ENCODE data around the gene ECI2.

ECI2 gene

GRCh38 chr6:4164117-4164442 lies 28.7 kb upstream of the ECI2 start:
- H3K4me3 ChIP-seq (IDR thresholded peaks at IDR 0.05; ENCODE audit: insufficient read depth, low read depth, low read length): no peak overlapping the region
- no peak overlapping the region for H3K4me2 ChIP-seq
- H2AFZ ChIP-seq (ENCODE audit: low read depth): no peak overlapping the region
- no peak overlapping the region for H3K9ac ChIP-seq
- no peak overlapping the region for H3K27ac ChIP-seq
- H3K27me3 ChIP-seq (ENCODE audit: insufficient read depth, low read depth): no peaks in the 10 kb centered on the region
- TF ChIP-seq, protein P1, sequence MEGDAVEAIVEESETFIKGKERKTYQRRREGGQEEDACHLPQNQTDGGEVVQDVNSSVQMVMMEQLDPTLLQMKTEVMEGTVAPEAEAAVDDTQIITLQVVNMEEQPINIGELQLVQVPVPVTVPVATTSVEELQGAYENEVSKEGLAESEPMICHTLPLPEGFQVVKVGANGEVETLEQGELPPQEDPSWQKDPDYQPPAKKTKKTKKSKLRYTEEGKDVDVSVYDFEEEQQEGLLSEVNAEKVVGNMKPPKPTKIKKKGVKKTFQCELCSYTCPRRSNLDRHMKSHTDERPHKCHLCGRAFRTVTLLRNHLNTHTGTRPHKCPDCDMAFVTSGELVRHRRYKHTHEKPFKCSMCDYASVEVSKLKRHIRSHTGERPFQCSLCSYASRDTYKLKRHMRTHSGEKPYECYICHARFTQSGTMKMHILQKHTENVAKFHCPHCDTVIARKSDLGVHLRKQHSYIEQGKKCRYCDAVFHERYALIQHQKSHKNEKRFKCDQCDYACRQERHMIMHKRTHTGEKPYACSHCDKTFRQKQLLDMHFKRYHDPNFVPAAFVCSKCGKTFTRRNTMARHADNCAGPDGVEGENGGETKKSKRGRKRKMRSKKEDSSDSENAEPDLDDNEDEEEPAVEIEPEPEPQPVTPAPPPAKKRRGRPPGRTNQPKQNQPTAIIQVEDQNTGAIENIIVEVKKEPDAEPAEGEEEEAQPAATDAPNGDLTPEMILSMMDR (conservative IDR thresholded peaks at IDR 0.05; ENCODE audit: low read depth, low read length): no peak
- H3K36me3 ChIP-seq (ENCODE audit: insufficient read depth): no peaks in the 10 kb centered on the region
- no peaks in the 10 kb centered on the region for H3K79me2 ChIP-seq (ENCODE audit: insufficient read depth, low read depth)
- H3K4me1 ChIP-seq (ENCODE audit: low read depth, poor library complexity, severe bottlenecking): no peaks in the 10 kb centered on the region
- H4K20me1 ChIP-seq (ENCODE audit: insufficient read depth): no peaks in the 10 kb centered on the region

DNA sequence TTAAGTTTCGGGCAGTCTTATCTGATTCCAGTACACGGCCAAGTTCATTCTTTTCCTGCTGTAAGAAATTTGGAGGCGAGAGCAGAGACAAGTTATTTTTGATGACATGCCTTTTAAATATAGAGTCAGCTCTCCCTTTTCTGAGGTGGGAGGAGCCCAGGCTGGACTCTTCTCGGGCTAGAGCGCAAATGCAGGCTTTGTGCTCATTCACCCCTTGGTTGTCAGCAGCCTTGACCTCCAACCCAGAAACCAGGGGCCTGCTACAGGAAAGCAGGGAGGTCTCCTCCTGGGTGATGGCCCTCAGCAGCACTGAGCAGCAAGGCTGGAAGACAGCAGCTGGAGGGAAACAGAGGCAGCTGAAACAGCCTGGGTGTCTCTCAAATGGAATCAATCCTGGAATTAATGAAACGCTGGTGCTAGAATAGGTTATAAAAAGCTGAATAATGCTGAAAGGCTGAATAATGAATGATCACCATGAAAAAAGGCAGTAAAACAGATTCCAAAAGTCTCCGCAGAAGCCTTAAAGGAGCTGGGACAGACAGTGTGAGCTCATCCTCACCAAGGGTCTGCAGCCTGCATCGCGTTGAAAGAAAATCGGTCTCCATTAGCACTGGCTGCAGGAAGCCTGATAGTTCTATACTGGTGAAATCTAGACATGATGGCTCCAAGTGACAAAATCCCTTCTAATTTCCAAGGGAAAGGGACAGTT lies 28.2 kb upstream of the ECI2 start:
- Histone ChIP-seq H3K79me2 (ENCODE audit: insufficient read depth, low read depth) (no peaks in the 10 kb centered on the region), H3K4me3 (IDR thresholded peaks at IDR 0.05; ENCODE audit: insufficient read depth, low read depth, low read length) (no peak overlapping the region), H3K27me3 (ENCODE audit: insufficient read depth, low read depth) (no peaks in the 10 kb centered on the region), H3K4me1 (ENCODE audit: low read depth, poor library complexity, severe bottlenecking) (no peaks in the 10 kb centered on the region), H2AFZ (ENCODE audit: low read depth) (no peak overlapping the region), H3K36me3 (ENCODE audit: insufficient read depth) (no peaks in the 10 kb centered on the region), H3K4me2 (no peak overlapping the region), H4K20me1 (ENCODE audit: insufficient read depth) (no peaks in the 10 kb centered on the region), H3K27ac (no peak overlapping the region), H3K9ac (no peak overlapping the region)
- TF ChIP-seq, protein P1 (conservative IDR thresholded peaks at IDR 0.05; ENCODE audit: low read depth, low read length): no peak

DNA sequence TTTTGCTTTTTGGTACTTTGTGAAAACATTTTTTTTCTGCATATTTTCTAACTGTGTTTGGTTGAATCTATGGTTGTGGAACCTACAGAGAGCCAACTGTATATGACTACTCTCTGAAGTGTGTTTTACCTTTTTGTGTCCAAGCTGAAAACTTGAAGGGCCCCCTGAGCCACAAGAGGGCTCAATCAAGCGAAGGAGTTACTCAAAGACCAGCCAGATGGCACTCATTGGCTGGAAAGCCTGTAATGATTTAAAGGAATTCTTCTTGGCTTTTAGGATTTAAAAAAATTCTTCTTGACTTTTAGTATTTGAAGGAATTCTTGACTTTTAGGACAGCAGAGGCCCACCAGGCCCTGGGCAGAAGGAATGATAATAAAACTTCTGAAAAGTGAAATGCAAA lies 27.0 kb upstream of the ECI2 start:
- Histone ChIP-seq H3K9ac (no peak overlapping the region), H4K20me1 (ENCODE audit: insufficient read depth) (no peaks in the 10 kb centered on the region), H3K79me2 (ENCODE audit: insufficient read depth, low read depth) (no peaks in the 10 kb centered on the region), H2AFZ (ENCODE audit: low read depth) (no peak overlapping the region), H3K4me3 (IDR thresholded peaks at IDR 0.05; ENCODE audit: insufficient read depth, low read depth, low read length) (no peak overlapping the region), H3K4me2 (no peak overlapping the region), H3K27me3 (ENCODE audit: insufficient read depth, low read depth) (no peaks in the 10 kb centered on the region), H3K36me3 (ENCODE audit: insufficient read depth) (no peaks in the 10 kb centered on the region), H3K4me1 (ENCODE audit: low read depth, poor library complexity, severe bottlenecking) (no peaks in the 10 kb centered on the region), H3K27ac (no peak overlapping the region)
- TF ChIP-seq, protein P1 (conservative IDR thresholded peaks at IDR 0.05; ENCODE audit: low read depth, low read length): no peak

- Histone ChIP-seq H3K36me3 (ENCODE audit: insufficient read depth) (no peaks in the 10 kb centered on the region), H3K9ac (no peak overlapping the region), H3K4me3 (IDR thresholded peaks at IDR 0.05; ENCODE audit: insufficient read depth, low read depth, low read length) (no peak overlapping the region), H3K27me3 (ENCODE audit: insufficient read depth, low read depth) (no peaks in the 10 kb centered on the region), H3K4me1 (ENCODE audit: low read depth, poor library complexity, severe bottlenecking) (no peaks in the 10 kb centered on the region), H3K79me2 (ENCODE audit: insufficient read depth, low read depth) (no peaks in the 10 kb centered on the region), H2AFZ (ENCODE audit: low read depth) (no peak overlapping the region), H3K27ac (no peak overlapping the region), H4K20me1 (ENCODE audit: insufficient read depth) (no peaks in the 10 kb centered on the region), H3K4me2 (no peak overlapping the region)
- TF ChIP-seq, protein P1 (conservative IDR thresholded peaks at IDR 0.05; ENCODE audit: low read depth, low read length): no peak
Observed at GRCh38 chr6:4159491-4159890, 24.1 kb upstream of the ECI2 start.

All from KMS-11 (cell line).